Cardiac fibroblast (primary cell): ENCODE data around the gene IGF2R.
A peak's percentile ranks its signal among the peaks of the same experiment; 100 is the strongest.

Experiments used
- DNase-seq, 2 donors: peaks; one replicate each; pipeline versions ENCODE4 v3.0.0 to v3.0.0-alpha.2; 2010; ENCODE audit warnings: low read depth in 2 of 2
- H3K4me3 ChIP-seq, 2 donors: replicated peaks in 1 of 2; 1 replicate in 1 of 2; 2 replicates in 1 of 2; pipeline ENCODE4 v1.5.1; 2011; ENCODE audit warnings: low read depth in 2 of 2, low read length in 2 of 2, mild to moderate bottlenecking in 2 of 2, moderate library complexity in 1 of 2
- TF ChIP-seq, protein P1 (sequence below): IDR thresholded peaks from one replicate; pipeline ENCODE4 v1.5.1; 2011; ENCODE audit warnings: low read depth, mild to moderate bottlenecking, low read length, inconsistent platforms

IGF2R gene

DNA sequence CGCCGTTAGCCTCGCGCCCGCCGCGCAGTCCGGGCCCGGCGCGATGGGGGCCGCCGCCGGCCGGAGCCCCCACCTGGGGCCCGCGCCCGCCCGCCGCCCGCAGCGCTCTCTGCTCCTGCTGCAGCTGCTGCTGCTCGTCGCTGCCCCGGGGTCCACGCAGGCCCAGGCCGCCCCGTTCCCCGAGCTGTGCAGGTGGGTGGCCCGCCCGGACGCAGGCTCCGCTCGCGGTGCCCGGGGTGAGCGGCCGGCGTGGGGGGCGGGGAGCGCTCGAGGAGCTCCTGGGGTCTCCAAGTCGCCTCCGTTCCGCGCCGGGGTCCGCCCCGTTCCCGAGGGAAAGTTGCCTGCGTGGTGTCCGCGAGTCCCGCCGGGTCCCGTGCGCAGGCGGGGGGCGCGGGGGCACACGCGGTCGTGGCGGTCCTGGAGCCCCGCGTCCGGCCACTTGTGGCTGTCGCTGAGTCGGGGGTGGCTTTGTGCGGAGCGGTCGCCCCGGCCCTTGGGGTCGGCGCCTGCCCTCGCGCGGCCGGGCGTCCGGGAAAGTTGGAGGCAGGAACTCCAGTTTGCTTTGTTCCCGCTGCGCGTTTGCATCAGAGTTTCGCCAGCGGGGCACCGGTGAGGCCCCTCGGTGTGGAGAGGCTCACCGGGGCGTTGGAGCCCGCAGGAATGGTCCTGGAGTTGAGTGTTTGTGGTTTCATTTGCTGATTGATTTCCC lies 476 bp downstream of the IGF2R start:
- peak overlapping the region; percentile 67 to 75 for H3K4me3 ChIP-seq
- TF ChIP-seq, protein P1, sequence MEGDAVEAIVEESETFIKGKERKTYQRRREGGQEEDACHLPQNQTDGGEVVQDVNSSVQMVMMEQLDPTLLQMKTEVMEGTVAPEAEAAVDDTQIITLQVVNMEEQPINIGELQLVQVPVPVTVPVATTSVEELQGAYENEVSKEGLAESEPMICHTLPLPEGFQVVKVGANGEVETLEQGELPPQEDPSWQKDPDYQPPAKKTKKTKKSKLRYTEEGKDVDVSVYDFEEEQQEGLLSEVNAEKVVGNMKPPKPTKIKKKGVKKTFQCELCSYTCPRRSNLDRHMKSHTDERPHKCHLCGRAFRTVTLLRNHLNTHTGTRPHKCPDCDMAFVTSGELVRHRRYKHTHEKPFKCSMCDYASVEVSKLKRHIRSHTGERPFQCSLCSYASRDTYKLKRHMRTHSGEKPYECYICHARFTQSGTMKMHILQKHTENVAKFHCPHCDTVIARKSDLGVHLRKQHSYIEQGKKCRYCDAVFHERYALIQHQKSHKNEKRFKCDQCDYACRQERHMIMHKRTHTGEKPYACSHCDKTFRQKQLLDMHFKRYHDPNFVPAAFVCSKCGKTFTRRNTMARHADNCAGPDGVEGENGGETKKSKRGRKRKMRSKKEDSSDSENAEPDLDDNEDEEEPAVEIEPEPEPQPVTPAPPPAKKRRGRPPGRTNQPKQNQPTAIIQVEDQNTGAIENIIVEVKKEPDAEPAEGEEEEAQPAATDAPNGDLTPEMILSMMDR: no peak
- peak; percentile 35 to 43 for DNase-seq

DNA sequence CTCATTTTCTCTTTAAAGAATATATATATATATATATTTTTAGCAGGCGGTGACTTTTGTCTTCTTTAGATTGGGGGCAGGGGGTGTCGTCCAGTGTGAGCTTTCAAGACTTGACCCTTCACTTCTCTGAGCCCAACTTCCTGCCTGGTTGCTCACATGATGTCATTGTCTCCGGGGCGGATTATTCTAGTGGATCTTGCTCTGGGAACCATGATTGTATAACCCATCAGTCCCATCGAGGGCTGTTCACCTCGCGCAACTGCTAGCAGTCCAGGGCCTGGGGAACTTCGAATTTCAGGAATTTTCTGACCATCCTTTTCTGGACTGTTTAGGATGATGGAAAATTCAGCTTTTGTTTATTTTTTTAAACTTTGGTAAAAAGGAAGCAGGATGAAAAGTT lies 1.0 kb downstream of the IGF2R start:
- TF ChIP-seq, protein P1: no peak
- peak overlapping the region; percentile 67 to 75 for H3K4me3 ChIP-seq
- DNase-seq: peak; percentile 78 to 84

DNA sequence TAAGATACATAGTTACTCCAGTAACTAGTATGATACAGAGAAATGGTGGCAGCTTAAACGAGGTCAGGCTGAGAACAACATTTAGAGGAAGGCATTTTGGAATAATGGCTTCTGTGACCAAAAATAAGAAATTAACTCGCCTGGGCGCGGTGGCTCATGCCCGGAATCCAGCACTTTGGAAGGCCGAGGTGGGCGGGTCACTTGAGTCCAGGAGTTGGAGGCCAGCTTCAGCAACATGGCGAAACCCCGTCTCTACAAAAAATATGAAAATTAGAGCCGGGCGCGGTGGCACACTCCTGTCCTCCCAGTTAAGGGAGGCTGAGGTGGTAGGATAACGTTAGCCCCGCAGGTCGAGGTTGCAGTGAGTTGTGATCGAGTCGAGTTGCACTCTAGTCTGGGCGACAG lies 1.8 kb downstream of the IGF2R start:
- H3K4me3 ChIP-seq: peak overlapping the region; percentile 67 to 75
- TF ChIP-seq, protein P1: no peak
- DNase-seq: no peak

DNA sequence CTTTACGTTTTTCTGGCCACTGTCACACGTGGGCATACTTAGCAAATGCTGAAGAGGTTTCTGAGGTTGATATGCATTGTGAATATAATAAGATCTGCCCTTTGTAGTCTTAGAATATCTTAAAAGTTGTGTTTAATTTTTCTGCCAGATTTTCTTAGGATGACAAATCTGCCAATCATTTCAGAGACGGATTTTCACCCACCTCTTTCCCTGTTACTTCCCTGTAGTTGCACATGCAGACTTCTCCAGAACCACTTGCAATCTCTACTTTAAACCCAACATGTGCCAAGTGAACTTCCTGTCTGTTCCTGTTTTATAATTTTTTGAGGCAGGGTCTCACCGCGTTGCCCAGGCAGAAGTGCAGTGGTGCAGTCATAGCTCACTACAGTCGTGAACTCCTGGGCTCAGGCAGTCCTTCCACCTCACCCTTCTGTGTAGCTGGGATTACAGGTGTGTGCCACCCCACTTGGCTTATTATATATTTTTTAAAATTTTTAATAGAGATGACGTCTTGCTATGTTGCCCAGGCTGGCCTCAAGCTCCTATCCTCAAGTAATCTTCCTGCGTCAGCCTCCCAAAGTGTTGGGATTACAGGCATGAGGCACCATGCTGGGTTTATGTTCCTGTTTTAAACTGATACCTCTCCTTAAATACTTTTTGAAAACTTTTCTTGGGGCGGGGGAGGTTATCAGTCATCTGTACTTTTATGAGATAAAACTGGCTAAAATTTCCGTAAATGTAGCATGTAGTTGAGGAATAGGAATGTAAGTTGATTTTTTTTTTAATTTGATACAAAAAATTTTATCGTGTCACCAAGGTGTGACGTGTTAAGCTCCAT lies 2.7 kb downstream of the IGF2R start:
- TF ChIP-seq, protein P1: no peak
- no peak for DNase-seq
- H3K4me3 ChIP-seq: no peak overlapping the region

DNA sequence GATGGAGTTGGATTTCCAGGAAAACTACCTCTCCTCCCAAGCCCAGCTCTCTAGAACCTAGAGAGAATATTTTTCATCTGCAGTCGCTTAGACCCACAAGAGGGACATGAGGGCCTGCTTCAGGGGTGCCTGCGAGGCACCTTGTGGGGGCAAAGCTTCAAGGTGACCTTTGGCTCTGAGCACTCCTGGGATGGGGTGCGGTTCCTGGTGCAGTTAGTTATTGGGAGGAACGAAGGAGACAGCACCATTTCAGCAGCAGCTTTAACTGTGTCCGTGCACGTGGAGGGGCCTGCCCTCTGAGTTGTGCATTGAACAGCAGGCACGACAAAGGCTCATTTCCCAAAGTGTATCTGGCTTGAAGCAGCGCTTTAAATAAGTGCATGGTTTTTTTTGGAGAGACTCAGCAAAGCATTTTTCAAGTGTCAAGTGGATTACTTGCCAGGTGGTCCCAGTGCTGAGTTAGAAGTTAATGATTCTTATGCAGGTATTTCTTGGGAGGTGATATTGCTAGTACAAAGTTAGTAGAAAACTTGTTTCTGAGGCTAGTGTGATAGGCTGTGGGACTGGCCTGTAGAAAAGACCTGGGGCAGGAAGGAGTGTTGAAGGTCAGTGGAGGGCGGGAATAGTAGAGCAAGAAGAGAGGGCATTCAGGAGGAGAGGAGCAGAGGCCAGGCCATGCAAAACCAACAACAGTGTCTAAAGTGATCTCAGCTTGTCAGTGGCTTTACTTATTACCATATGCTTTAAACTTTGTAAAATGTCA lies 3.8 kb downstream of the IGF2R start:
- H3K4me3 ChIP-seq: no peak overlapping the region
- DNase-seq: no peak
- TF ChIP-seq, protein P1: no peak

DNA sequence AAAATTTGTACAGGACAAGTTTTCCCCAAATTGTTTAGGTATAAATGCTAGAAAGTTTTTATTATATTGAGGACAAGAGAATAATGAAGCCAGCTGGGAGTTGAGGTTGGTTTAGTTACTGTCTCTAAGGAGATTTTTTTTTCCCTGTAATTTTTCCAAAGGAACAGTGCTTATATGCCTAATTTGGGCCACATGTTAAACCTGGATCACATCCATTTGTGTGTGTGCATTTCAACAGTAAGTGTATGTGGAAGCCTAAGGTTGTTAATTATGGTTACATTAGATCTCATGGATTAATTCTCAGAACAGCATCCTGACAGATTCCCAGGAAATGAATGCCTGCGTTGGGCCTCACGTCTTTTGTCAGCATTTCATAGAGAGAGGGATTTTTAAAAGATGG lies 4.5 kb downstream of the IGF2R start:
- TF ChIP-seq, protein P1: no peak
- no peak overlapping the region for H3K4me3 ChIP-seq
- DNase-seq: no peak
